Activated B cell treated with CpG ODN at 0.5 μM for 24 hours (primary cell): ENCODE data around the gene HGS. TPM values are rescaled to one million over a fixed set of nuclear protein-coding genes. Genes with fewer than 3 reads are reported as not detected.

ENCODE experiments used
- ATAC-seq: fragments of 200-7000 bp; cut with Tn5 transposase; one replicate; pipeline ENCODE4 v1.10.0; 2021; ENCODE audit warnings: low read depth, mild to moderate bottlenecking, moderate library complexity
- CTCF ChIA-PET: fragments of 350-600 bp; sonication (Branson Sonifier 250); formaldehyde crosslinking; loops from one replicate; lab custom pipeline; 2021; ENCODE audit warnings: antibody characterized with exemption; lab: Charles Lee
- POLR2A ChIA-PET: fragments of 350-600 bp; sonication (Branson Sonifier 250); formaldehyde crosslinking; loops from one replicate; lab custom pipeline; 2021; ENCODE audit warnings: antibody characterized with exemption; lab: Charles Lee
- DNase-seq: peaks from one replicate; pipeline ENCODE4 v3.0.0; 2022
- H3K27ac Mint-ChIP-seq: one replicate; pipeline ENCODE4 v1.8.0; 2020; ENCODE audit warnings: mixed read lengths
- H3K27me3 Mint-ChIP-seq: one replicate; pipeline ENCODE4 v1.8.0; 2021; ENCODE audit warnings: mixed read lengths
- H3K36me3 Mint-ChIP-seq: one replicate; pipeline ENCODE4 v1.8.0; 2021; ENCODE audit warnings: low read depth, mixed read lengths
- H3K4me1 Mint-ChIP-seq: one replicate; pipeline ENCODE4 v1.8.0; 2021; ENCODE audit warnings: mixed read lengths
- H3K4me3 Mint-ChIP-seq: one replicate; pipeline ENCODE4 v1.8.0; 2020; ENCODE audit warnings: mild to moderate bottlenecking, mixed read lengths
- H3K9me3 Mint-ChIP-seq: one replicate; pipeline ENCODE4 v1.8.0; 2020; ENCODE audit warnings: mixed read lengths
- CTCF ChIP-seq: fragments of 200-600 bp; IDR thresholded peaks from one replicate; pipeline ENCODE4 v1.8.0; 2022; ENCODE audit warnings: antibody characterized with exemption, mild to moderate bottlenecking
- intact Hi-C: fragments of 100-400 bp; cut with micrococcal nuclease; formaldehyde crosslinking; loops from one replicate; pipeline ENCODE4 v1.15.1; 2024
- total RNA-seq: library from RNA; stranded (reverse); gene quantifications from 2 replicates; pipeline ENCODE4 v1.2.3, GENCODE V29; 2022

HGS gene
- total RNA-seq, 1 donor from 2014 or later = 151 TPM

- Mint-ChIP-seq H3K36me3 (no peaks in the 10 kb centered on the region), H3K27ac (no peak overlapping the region), H3K4me1 (peaks cover 17% of the 10 kb centered on the region), H3K27me3 (no peaks in the 10 kb centered on the region), H3K4me3 (no peak overlapping the region), H3K9me3 (no peaks in the 10 kb centered on the region)
- CTCF ChIA-PET = no interaction called here
- DNase-seq (no peak), ATAC-seq (no peak)
- intact Hi-C loops = no loop called here
- POLR2A ChIA-PET = no interaction called here
- TF ChIP-seq CTCF = no peak
These were observed 31.5 kb downstream of the HGS start for GRCh38 chr17:81715107-81715871.

GRCh38 chr17:81715872-81716673 lies 32.3 kb downstream of the HGS start:
- Mint-ChIP-seq H3K4me1 (peaks cover 10% of the 10 kb centered on the region), H3K4me3 (no peak overlapping the region), H3K27ac (no peak overlapping the region), H3K36me3 (no peaks in the 10 kb centered on the region), H3K9me3 (no peaks in the 10 kb centered on the region), H3K27me3 (no peaks in the 10 kb centered on the region)
- TF ChIP-seq CTCF = no peak
- DNase-seq (no peak), ATAC-seq (no peak)
- intact Hi-C loops = no loop called here
- CTCF ChIA-PET = no interaction called here
- POLR2A ChIA-PET = no interaction called here

- TF ChIP-seq CTCF = no peak
- intact Hi-C loops = no loop called here
- Mint-ChIP-seq H3K4me3 (no peak overlapping the region), H3K27ac (no peak overlapping the region), H3K27me3 (no peaks in the 10 kb centered on the region), H3K36me3 (no peaks in the 10 kb centered on the region), H3K4me1 (peaks cover 5% of the 10 kb centered on the region), H3K9me3 (no peaks in the 10 kb centered on the region)
- DNase-seq = no peak
- ChIA-PET CTCF (no interaction called here), POLR2A (no interaction called here)
- ATAC-seq = no peak
These were observed 32.8 kb downstream of the HGS start for GRCh38 chr17:81716674-81716996.

- H3K27ac Mint-ChIP-seq = no peak overlapping the region
- no peak overlapping the region for H3K4me3 Mint-ChIP-seq
- CTCF ChIA-PET = no interaction called here
- H3K36me3 Mint-ChIP-seq = no peaks in the 10 kb centered on the region
- no peak for TF ChIP-seq CTCF
- intact Hi-C loops = no loop called here
- DNase-seq (no peak), ATAC-seq (no peak)
- H3K27me3 Mint-ChIP-seq = no peaks in the 10 kb centered on the region
- H3K9me3 Mint-ChIP-seq = no peaks in the 10 kb centered on the region
- H3K4me1 Mint-ChIP-seq = peaks cover 3% of the 10 kb centered on the region
- POLR2A ChIA-PET = no interaction called here
These were observed 33.4 kb downstream of the HGS start for GRCh38 chr17:81717049-81717765.

GRCh38 chr17:81717766-81718089 lies 33.9 kb downstream of the HGS start:
- ATAC-seq (no peak), DNase-seq (no peak)
- POLR2A ChIA-PET = no interaction called here
- H3K27me3 Mint-ChIP-seq = no peaks in the 10 kb centered on the region
- CTCF ChIA-PET = no interaction called here
- TF ChIP-seq CTCF = no peak
- intact Hi-C loops = no loop called here
- peaks cover 2% of the 10 kb centered on the region for H3K4me1 Mint-ChIP-seq
- no peaks in the 10 kb centered on the region for H3K9me3 Mint-ChIP-seq
- no peaks in the 10 kb centered on the region for H3K36me3 Mint-ChIP-seq
- H3K4me3 Mint-ChIP-seq = no peak overlapping the region
- no peak overlapping the region for H3K27ac Mint-ChIP-seq
